NCI-H2227 treated with DMSO at 0.1 percent for 48 hours (cell line): ENCODE results near the gene BMS1.
"Not testable (repeated sequence)": the region's sequence is repeated elsewhere in the genome, so short reads cannot be mapped to it uniquely, and the experiment has no call there.

Experiments
- DNase-seq: peaks from one replicate; lab custom pipeline; 2025; lab: John Stamatoyannopoulos, UW

BMS1 gene

DNA sequence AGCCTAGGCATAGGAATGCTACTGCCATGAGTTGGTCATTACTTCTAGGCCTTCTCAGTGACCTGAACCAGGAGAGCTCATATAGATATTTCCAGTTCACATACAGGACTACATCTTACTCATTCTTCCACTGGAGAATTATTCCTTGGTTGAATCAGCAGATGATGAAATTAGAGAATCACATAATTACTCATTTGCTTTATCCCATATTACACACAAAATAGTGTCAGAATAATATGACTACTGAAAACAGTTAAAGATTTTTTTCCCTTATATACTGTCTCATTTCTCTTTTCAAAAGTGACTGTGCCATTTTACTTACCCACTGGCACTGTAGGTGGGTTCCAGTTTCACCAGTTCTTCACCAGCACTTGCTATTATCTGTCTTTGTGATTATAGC, 18.5 kb downstream of the BMS1 start:
- DNase-seq = no peak

DNA sequence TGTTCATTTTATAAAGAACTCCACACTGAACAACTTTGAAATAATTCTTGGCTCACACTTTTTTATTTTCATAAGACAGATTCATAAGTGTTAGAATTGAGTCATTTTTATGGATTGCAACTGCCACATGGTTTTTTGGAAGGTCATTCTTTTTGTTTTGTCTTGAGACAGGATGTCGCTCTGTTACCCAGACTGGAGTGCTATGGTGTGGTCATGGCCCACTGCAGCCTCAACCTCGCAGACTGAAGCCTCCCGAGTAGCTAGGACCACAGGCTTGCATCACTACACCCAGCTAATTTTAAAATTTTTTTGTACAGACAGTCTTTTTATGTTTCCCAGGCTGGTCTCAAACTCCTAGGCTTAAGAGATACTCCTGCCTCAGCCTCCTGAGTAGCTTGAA, 20.3 kb downstream of the BMS1 start:
- no peak for DNase-seq

DNA sequence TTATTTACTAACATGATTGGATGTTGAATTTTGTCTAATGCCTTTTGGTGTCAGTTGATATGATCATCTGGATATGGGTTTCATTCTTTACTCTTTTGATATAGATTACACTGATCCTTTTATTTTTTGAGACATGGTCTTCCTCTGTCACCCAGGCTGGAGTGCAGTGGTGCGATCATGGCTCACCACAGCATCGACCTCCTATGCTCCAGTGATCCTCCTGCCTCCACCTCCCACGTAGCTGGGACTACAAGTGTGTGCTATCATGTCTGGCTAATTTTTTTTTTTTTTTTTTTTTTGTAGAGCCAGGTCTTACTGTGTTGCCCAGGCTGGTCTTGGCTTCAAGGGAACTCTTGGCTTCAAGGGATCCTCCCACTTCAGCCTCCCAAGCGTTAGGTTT, 27.1 kb downstream of the BMS1 start:
- DNase-seq = no peak

DNA sequence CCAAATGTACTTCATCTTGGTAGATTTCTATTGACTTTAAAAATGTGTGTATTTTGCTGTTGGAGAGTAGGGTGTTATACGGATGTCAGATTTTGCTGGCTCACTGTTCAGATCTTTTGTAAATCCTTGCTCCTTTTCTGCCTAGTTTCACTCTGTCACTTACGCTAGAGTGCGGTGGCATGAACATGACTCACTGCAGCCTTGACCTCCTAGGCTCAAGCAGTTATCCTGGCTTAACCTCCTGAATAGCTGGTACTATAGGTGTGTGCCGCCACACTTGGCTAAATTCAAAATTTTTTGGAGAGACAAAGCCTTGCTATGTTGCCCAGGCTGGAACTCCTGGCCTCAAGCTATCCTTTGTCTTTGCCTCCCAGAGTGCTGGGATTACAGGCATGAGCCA, 29.4 kb downstream of the BMS1 start:
- no peak for DNase-seq

DNA sequence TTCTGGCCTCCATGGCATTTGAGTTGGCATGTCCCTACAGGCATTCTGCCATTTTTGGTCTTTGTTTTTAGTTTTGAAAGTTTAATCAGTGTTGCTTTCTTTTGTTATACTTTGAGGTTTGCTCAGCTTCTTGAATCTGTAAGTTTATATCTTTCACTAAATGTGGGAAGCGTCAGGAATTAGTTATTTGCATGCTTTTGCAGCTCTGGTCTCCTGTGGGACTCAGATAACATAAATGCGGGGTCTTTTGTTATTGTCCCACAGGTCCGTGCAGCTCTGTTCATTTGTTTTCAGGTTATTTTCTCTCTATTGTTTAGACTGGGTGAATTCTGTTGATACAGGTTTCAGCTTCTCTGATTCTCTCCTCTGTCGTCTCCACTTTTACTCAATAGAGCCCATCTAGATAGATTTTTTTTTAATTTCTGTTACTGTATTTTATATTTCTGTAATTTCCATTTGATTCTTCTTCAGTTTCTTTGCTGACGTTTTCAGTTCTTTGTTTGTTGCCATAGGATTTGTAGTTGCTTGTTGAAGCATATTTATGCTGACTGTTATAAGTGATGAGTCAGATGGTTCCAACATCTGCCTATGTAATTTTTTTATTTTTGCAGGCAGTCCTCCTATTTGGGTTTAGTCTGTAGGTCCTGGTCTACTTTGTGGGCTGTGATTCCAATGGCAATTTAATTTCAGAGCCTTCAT, 31.5 kb downstream of the BMS1 start:
- not testable (repeated sequence) for DNase-seq

DNA sequence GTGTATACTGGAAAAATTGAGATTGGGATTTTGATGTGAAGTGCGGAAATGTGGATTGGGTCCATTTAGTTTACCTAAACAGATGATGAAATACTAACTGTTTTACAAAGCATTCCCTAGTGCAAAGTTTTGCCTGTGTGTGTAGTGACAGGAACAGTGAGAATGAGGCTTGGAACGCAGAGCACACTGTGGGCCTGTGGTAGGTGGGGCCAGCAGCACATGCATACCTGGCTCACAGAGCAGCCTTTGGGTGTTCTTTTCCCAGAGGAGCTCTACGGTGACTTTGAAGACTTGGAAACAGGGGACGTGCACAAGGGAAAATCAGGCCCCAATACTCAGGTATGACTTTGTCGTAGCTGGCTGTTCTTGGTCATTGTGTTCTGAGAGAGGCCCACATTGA, 33.7 kb downstream of the BMS1 start:
- DNase-seq = not testable (repeated sequence)

DNA sequence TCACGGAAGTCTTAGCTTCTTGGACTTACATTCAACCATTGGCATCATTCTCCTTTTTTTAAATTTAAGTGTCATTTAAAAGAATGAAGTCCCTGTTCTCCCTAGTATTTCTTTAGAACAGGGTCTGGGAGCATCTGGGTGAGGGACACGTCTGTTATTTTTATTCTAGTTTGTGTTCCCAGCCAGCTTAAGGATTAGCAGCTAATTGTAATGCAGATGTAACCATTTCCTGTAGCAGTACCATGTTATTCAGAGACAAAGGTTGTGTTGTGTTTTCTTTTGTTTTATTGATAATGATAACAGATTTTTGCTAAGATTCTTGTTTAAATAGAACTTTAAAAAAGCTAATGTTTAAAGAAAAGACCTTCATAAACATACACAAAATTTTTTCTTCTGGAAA, 34.3 kb downstream of the BMS1 start:
- no peak for DNase-seq

DNA sequence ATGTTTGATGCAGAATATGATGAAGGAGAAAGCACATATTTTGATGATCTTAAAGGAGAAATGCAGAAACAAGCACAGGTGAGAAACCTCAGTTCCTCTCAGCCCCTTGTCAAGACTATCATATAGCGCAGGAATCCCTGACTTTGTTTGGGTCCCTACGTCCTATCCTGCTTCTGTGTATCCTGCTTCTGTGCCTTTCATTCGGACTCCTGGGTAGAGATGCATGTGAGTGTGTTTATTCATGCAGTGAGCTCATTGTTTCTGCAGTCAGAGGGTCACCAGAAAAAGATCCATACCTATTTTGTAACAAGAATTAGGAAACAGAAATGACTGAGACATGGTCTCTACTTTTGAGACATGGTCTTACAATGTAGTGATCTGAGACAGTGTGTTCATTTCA, 34.8 kb downstream of the BMS1 start:
- not testable (repeated sequence) for DNase-seq

DNA sequence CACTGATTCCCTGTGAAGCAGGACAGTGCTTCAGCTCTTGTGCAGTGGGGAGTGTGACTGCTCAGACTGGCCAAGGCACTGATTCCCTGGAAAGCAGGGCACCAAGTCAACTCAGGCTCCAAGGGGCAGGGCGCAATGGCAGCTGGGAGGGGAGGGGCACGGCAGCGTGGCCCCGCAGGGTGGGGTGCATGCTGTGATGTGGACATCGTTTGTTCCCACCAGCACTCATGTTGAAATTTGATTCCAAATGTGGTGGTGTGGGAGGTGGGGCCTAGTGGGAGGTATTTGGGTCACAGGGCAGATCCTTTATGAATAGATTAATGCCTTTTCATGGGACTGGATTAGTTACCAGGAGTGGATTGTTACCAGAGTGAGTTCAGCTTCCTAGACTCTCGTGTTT, 44.2 kb downstream of the BMS1 start:
- DNase-seq = not testable (repeated sequence)

DNA sequence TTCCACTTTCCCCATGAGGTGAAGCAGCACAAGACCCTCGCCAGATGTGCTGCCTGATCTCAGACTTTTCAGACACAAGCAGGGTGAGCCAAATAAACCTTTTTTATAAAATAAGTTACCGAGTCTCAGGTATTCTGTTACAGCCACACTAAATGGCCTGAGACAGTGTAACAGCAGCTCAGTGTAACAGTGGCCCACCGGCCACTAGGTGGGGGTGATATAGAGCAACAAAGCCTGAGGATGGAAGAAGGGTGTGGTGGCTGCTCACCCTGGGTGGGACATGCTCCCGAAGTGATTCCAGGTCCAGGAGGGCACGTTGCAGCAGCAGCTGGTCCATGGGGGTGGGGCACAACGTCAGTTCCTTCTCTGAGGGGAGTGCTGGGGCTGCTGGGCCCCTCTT, 44.6 kb downstream of the BMS1 start:
- no peak for DNase-seq

DNA sequence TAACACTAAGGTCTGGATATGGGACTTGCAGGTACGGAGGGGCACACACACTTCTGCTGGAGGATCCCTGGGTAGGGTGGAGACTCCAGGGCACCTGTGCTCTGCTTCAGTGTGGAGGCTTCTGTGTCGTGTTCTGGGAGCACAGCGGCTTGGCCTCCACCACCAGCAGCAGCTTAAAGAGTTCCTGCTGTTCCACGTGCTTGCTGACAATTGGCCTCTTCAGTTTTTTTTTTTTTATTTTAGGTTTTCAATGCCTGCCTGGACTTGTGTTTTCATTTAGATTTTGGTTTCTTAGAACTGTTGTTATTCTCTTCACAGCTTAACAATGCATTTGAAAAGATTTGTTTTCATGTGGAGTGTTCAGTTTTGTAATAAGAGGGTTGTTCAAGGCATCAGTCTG, 45.8 kb downstream of the BMS1 start:
- DNase-seq = not testable (repeated sequence)

DNA sequence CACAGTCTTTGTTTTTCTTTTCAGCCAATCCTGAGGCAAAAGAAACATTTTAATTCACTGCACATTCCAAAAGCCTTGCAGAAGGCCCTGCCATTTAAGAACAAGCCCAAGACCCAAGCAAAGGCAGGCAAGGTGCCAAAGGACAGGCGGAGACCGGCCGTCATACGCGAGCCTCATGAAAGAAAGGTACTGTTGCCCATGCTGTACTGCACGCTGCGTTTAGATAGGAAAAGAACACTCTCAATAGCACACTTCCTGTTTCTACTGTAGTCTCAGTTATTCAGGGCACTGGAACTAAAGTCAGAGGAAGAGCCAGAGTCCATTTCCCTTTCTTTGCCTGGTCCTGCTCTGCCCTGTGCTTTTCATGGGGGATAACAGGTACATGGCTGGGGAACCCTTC, 47.6 kb downstream of the BMS1 start:
- no peak for DNase-seq

DNA sequence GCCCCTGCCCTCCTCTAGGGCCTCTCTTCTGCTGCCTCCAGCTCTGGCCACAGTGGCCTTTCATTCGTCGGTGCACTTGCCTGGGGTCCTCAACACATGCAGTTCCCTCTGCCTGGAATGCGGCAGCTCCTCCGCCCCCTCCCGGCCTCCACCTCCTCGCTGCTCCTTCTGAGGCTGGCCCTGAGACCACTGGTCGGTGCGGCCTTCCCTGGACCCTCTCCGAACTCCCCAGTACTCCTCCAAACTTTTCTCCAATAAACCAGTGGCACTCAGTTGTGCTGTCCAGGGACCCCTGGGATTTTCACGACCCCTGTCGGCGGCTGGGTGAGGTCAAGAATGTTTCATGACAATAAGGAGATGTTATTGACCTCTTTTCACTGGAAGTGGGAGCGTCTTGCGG, 53.5 kb downstream of the BMS1 start:
- DNase-seq = no peak

DNA sequence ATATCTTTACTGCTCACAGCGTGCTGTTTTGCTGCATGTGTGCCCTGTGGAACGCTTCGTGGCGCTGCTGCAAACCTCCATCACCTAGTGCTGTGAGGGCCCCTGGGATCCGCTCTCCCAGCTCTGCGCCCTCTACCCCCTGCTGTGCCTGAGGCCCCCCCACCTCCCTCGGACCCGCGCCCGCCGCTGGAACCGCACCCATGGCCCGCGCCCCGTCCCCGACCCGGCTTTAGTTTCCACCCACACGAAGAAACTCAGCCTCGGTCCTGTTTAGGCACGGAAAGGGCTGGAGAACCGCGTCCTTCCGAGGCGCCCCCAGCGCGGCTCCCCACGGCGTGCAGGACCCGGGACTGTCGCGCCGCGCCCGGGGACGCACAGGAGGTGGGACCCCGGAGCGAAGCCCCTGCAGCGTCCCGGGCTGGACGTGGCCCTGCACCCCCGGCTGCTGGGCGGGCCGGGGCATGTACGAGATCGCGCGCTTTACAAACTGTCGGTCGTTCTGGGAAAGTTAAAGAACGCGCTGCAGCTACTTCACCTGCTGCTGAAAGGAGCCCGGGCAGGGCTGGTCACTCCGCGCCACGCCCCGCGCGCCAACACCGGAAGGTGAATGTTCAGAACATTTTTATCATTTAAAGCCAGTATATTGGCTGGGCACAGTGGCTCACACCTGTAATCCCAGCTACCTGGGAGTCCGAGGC, 54.3 kb downstream of the BMS1 start:
- no peak for DNase-seq

DNA sequence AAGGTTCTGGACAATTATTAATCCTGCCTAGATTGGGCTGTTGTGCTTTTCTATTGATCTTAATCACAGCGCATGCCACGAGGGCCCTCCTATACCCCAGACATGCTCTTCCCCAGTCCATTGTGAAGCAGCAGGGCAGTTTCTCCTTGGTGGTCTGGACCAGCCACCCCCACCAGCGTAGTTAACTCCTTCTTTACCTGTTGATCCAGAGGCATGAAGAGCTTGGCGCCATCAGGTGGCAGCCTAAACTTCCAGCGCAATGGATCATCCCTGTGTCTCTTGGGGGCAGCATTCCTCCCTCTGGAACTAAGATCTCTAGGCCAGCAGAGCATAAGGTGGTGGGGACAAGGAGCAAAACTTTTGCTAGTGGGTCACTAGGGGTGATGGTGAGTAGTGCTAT, 62.2 kb downstream of the BMS1 start:
- DNase-seq = not testable (repeated sequence)

DNA sequence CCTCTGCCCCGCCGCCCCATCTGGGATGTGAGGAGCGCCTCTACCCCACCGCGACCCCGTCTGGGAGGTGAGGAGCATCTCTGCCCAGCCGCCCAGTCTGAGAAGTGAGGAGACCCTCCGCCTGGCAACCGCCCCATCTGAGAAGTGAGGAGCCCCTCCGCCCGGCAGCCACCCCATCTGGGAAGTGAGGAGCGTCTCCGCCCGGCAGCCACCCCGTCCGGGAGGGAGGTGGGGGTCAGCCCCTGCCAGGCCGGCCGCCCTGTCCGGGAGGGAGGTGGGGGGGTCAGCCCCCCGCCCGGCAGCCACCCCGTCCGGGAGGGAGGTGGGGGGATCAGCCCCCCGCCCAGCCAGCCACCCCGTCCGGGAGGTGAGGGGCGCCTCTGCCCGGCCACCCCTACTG, 64.7 kb downstream of the BMS1 start:
- not testable (repeated sequence) for DNase-seq

DNA sequence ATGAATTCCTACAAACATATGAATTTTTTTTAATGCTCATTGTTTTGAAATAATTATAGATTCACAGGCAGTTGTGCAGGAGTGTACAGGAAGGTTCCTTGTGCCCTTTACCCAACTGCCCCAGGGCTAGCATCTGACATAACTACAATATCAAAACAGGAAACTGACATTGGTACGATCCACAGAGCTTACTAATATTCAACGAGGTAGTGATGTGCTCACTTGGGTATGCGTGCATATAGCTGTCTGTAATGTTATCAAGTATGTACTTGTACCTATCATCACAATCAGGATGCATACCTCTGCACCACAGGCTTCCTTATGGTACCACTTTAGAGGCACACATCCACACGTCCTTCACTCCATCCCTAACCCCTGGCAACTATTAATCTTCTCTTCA, 68.3 kb downstream of the BMS1 start:
- no peak for DNase-seq

DNA sequence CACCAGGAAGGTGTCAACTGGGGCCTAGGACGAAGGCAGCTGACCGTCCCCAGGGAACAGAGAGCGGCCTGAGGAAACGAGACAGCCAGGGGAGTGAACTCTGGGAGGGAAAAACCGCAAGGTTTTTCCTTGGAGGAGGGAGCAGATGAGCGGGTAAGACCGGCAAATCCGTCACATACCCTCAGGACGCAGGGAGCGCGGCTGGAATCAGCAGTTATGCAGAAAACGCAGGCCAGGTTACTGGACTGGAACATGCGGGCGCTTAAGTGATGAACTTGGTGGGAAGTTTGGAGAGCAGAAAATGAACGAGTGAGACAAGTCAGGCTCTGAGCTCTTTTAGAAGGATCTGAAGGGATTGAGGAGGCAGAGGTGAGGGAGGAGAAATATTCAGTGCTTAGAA, 76.7 kb downstream of the BMS1 start:
- DNase-seq = no peak

DNA sequence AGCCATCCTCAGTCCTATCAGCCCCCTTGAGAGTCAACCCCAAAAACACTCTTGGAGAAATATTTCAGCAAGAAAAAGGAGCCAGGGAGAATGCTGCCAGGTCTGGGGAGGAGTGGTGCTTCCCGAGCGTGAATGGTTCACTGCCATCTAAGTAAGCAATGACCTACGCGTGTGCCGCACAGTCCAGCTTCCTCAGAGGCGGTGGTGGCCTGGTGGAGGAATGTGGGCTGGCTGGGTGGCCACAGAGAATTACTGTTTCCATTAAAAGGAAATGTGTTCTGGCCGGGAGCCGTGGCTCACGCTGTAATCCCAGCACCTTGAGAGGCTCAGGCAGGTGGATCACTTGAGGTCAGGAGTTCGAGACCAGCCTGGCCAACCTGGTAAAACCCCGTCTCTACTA, 77.4 kb downstream of the BMS1 start:
- DNase-seq = not testable (repeated sequence)

DNA sequence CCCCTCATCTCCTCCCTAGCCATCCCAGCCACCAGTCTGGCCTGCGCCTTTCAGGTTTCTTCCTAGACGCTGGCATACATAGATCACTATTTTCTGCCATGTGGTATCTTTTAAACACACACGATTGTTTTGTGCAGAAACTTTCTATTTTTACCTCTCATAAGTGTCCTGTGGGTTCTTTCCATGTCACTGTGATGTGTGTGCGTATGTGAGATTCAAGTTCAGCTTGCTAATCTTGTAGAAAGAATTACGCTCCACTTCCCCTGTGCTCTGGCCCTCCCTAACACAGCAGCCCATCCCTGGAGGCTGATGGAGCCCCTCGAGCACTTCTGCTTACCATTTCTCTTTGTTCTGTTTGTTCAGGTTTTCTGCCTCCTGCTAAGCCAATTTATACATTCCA, 80.2 kb downstream of the BMS1 start:
- not testable (repeated sequence) for DNase-seq

DNA sequence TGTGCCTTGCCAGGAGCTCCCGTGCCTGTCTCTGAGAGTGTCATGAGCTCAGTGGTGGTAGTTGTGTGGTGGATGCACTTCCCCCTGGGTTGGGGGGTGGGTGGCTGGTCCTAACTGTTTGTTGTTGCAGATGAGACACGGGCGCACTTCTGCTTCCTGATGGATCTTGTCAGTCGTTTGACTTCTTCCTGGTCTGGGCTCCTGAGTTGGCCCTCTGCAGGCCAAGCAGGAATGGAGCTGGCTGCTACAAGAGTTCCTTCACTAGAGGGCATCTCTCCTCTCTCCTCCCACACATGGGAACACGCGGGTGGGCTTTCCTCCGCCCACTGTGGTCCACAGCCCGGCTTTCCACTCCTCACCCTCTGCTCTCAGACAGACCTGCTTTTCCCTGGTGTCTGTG, 82.0 kb downstream of the BMS1 start:
- DNase-seq = no peak

DNA sequence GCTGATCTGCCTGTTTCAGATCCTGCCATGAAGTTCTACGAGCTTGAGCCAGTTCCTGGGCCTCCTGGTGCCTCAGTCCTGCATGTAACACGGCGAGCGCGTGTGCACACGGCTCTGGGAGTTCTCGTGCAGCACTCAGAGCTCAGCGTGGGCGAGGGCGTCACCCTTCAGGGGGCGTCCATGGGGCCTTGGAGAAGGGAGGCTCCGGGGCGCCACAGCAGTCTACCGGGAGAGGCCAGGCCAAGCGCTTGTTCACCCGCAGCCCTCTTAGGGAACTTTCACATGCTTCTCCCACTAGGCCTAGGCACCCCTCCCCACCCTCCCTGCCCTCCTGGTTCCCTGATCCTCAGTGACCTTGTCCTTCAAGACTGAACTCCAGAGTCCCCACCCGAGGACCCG, 83.1 kb downstream of the BMS1 start:
- DNase-seq = no peak

DNA sequence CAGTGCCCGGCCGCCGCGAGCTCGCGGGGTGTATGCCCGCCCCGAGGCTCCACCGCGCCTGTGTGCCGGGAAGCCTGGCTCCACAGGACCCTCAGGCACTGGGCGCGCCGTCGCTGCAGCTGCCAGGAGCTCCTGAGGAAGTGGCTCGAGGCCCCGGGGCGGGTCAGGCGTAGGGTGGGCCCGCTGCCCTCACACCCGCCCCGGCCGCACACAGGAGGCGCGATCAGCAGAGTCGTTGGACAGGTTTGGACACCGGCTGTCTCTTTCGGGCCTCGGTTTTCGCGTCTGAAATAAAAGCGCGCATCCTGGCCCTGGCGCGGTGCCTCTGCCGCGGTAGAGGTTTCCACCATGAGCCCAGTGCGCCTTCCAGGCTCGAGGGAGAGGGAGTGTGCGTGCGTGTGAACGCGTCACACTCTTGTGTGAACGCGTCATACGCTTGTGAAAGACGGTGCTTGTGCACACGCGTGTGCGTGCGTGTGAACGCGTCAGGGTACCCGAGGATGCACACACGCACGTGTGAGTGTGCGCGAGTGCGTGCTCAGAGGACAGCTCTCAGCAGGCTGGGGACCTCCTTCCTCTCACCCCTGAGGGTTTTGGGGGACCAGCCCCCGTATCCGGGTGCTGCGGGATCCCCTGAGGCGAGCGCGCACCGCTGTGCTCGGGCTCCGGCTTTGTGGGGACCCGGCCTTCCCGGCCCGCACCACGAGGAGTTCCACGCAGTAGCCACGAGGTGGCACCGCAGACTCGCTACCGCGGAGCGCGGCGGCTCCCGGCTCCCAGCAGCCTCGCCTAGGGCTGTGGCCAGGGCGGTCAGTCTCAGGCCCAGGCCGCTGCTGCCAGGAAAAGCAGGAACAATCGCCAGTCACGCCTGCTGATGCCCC, 83.8 kb downstream of the BMS1 start:
- peak; percentile 41 for DNase-seq
